HCT116 (cell line): ENCODE data around the gene RPL11.

ENCODE experiments used
- CBX3 ChIP-seq: IDR thresholded peaks from 2 replicates; pipeline ENCODE4 v1.6.1; 2012; ENCODE audit warnings: low read depth
- CEBPB ChIP-seq: IDR thresholded peaks from 2 replicates; pipeline ENCODE4 v1.6.1; 2012; ENCODE audit warnings: low read depth
- CTCF ChIP-seq, 3 experiments: fragments of 200-600 bp in 1 of 3; sonication (generic) in 1 of 3; IDR thresholded peaks in 2 of 3; conservative IDR thresholded peaks in 1 of 3; 2 replicates each; pipeline ENCODE4 v1.5.1; 2012 to 2017; ENCODE audit warnings: low read depth in 2 of 3, low read length in 2 of 3, antibody characterized with exemption in 1 of 3, borderline replicate concordance in 1 of 3, control low read depth in 1 of 3, mild to moderate bottlenecking in 1 of 3, mixed read lengths in 1 of 3, mixed run types in 1 of 3, moderate library complexity in 1 of 3; ENCODE audit not compliant: insufficient read depth in 1 of 3
- EZH2phosphoT487 ChIP-seq: fragments of 200-600 bp; IDR thresholded peaks from 2 replicates; pipeline ENCODE4 v1.6.1; 2018; ENCODE audit warnings: antibody characterized with exemption, borderline replicate concordance
- JUND ChIP-seq: IDR thresholded peaks from 2 replicates; pipeline ENCODE4 v1.6.1; 2012
- POLR2A ChIP-seq: IDR thresholded peaks from 2 replicates; pipeline ENCODE4 v1.7.0; 2011; ENCODE audit warnings: borderline replicate concordance; ENCODE audit not compliant: insufficient read depth, insufficient read length; ENCODE audit errors: extremely low read depth
- POLR2AphosphoS5 ChIP-seq: IDR thresholded peaks from 2 replicates; pipeline ENCODE4 v1.6.1; 2011; ENCODE audit warnings: mild to moderate bottlenecking, low read depth, low read length, moderate library complexity
- REST ChIP-seq: IDR thresholded peaks from 2 replicates; pipeline ENCODE4 v1.6.1; 2012; ENCODE audit warnings: low read depth
- SIN3A ChIP-seq: IDR thresholded peaks from 2 replicates; pipeline ENCODE4 v1.6.1; 2012; ENCODE audit warnings: low read depth
- SP1 ChIP-seq: IDR thresholded peaks from 2 replicates; pipeline ENCODE4 v1.6.1; 2012; ENCODE audit warnings: low read depth
- SRF ChIP-seq: IDR thresholded peaks from 2 replicates; pipeline ENCODE4 v1.6.1; 2012; ENCODE audit warnings: low read depth
- YY1 ChIP-seq: IDR thresholded peaks from 2 replicates; pipeline ENCODE4 v1.6.1; 2011; ENCODE audit warnings: low read length, low read depth, moderate library complexity, mild to moderate bottlenecking; ENCODE audit not compliant: insufficient replicate concordance; ENCODE audit errors: extremely low read depth
- ZFX ChIP-seq: fragments of 450-650 bp; IDR thresholded peaks from 2 replicates; pipeline ENCODE4 v1.6.1; 2017

- TF ChIP-seq CTCF (IDR thresholded peaks at IDR 0.05 in 2 of 3, conservative IDR thresholded peaks at IDR 0.05 in 1 of 3; ENCODE audit: borderline replicate concordance in 1 of 3, insufficient read depth in 1 of 3, low read depth in 2 of 3, low read length in 2 of 3), result no peak
- TF ChIP-seq REST, result no peak
- no peak for TF ChIP-seq POLR2A
- TF ChIP-seq EZH2phosphoT487, result no peak
- TF ChIP-seq ZFX, result no peak
- no peak for TF ChIP-seq SIN3A
- no peak for TF ChIP-seq SRF
- no peak for TF ChIP-seq CBX3
- no peak for TF ChIP-seq YY1
- TF ChIP-seq CEBPB, result no peak
- TF ChIP-seq POLR2AphosphoS5, result no peak; the same call in 1 of the 2 replicates
- no peak for TF ChIP-seq JUND
- TF ChIP-seq SP1, result no peak
These were observed 10.4 kb downstream of the RPL11 start for GRCh38 chr1:23701996-23702395.
